ENCODE measurements around the gene TMTC1. TPM values are rescaled to one million over a fixed set of nuclear protein-coding genes. Genes with fewer than 3 reads are reported as not detected.

The TMTC1 gene
- total and polyA plus RNA-seq, 2 of the 8 experiments (the other 6 are each of a cell fraction or from before 2014, with no cell fraction given), result 15.4 to 20.8 TPM

GRCh38 chr12:29807129-29807528 lies 23.4 kb upstream of the TMTC1 start:
- no peak for FAIRE-seq
- Histone ChIP-seq H3K18ac (ENCODE audit: extremely low read depth, low read length) (no peak overlapping the region), H3K79me1 (ENCODE audit: low read depth, low read length) (no peaks in the 10 kb centered on the region)

More at GRCh38 chr12:29807129-29807528, 23.4 kb upstream of the TMTC1 start:
- Histone ChIP-seq H3K4me3 (ENCODE audit: extremely low read depth in 1 of 4, insufficient read depth in 2 of 4, low read depth in 3 of 4, low read length in 4 of 4) (no peak overlapping the region), H2AK5ac (ENCODE audit: low read depth, low read length) (no peak overlapping the region), H2BK120ac (replicated peaks; ENCODE audit: low read depth, low read length) (no peak overlapping the region), H4K91ac (replicated peaks; ENCODE audit: insufficient read length, low read length) (no peak overlapping the region), H3K9me3 (ENCODE audit: insufficient read depth in 2 of 2, low read depth in 1 of 2, low read length in 1 of 2) (peaks cover 10 to 11% of the 10 kb centered on the region in 2 experiments), H3K4ac (replicated peaks; ENCODE audit: insufficient read length, low read depth, low read length) (no peak overlapping the region), H2BK15ac (ENCODE audit: low read length) (no peak overlapping the region), H3K4me2 (ENCODE audit: insufficient read depth in 1 of 2, low read depth in 2 of 2, low read length in 2 of 2) (no peak overlapping the region), H3K79me2 (ENCODE audit: control insufficient read depth in 1 of 2, insufficient read depth in 2 of 2, low read length in 2 of 2) (no peaks in the 10 kb centered on the region), H3K36me3 (ENCODE audit: control insufficient read depth in 2 of 4, insufficient read depth in 4 of 4, low read length in 3 of 4) (no peaks in the 10 kb centered on the region; a peak in 2 of 8 replicates), H4K20me1 (replicated peaks in 1 of 2; ENCODE audit: control insufficient read depth in 1 of 2, insufficient read depth in 2 of 2, low read length in 2 of 2) (no peaks in the 10 kb centered on the region), H2BK20ac (ENCODE audit: low read length) (no peak overlapping the region), H3K23ac (ENCODE audit: insufficient read length) (no peak overlapping the region), H3K23me2 (ENCODE audit: low read depth, low read length) (no peaks in the 10 kb centered on the region), H3K27me3 (replicated peaks in 1 of 4; ENCODE audit: control insufficient read depth in 3 of 4, extremely low read depth in 1 of 4, insufficient read depth in 3 of 4, low read length in 3 of 4) (no peaks in the 10 kb centered on the region), H2AFZ (ENCODE audit: low read length) (no peak overlapping the region), H3K56ac (replicated peaks; ENCODE audit: insufficient read length, low read depth, low read length) (no peak overlapping the region), H3K9ac (replicated peaks in 1 of 4; ENCODE audit: extremely low read depth in 1 of 4, low read depth in 3 of 4, low read length in 3 of 4) (no peak overlapping the region), H3K14ac (ENCODE audit: insufficient read length) (no peak overlapping the region), H2BK12ac (ENCODE audit: low read depth, low read length) (no peak overlapping the region), H4K5ac (ENCODE audit: insufficient read length, low read depth, low read length) (no peak overlapping the region), H3K27ac (ENCODE audit: low read depth, low read length) (no peak overlapping the region), H3K4me1 (replicated peaks in 1 of 4; ENCODE audit: control insufficient read depth in 3 of 4, insufficient read depth in 4 of 4, low read length in 3 of 4) (no peaks in the 10 kb centered on the region), H2BK5ac (ENCODE audit: low read depth, low read length) (no peak overlapping the region), H4K8ac (ENCODE audit: extremely low read depth, insufficient read depth, low read length) (no peak overlapping the region)
- ChIA-PET CTCF (ENCODE audit: partially characterized antibody) (no interaction called here), POLR2A (ENCODE audit: partially characterized antibody) (no interaction called here)
- no peak for DNase-seq (ENCODE audit: low read depth in 1 of 2, low spot score in 2 of 2)
- TF ChIP-seq ATF2 (IDR thresholded peaks at IDR 0.05; ENCODE audit: low read length), result no peak
- no peak for TF ChIP-seq EZH2 (IDR thresholded peaks at IDR 0.05; ENCODE audit: low read depth, low read length, severe bottlenecking)
- no peak for TF ChIP-seq PHF8 (conservative IDR thresholded peaks at IDR 0.05; ENCODE audit: low read depth, low read length)
- no peak for TF ChIP-seq HDAC6 (IDR thresholded peaks at IDR 0.05; ENCODE audit: low read depth, low read length)
